GM12878 (cell line): ENCODE measurements around the gene UBR3. TPM values are rescaled to one million over a fixed set of nuclear protein-coding genes. Genes with fewer than 3 reads are reported as not detected.

ENCODE experiments used
- ATAC-seq: fragments of 200-7000 bp; cut with Tn5 transposase; 3 replicates; pipeline ENCODE4 v1.9.1; 2020; ENCODE audit warnings: mild to moderate bottlenecking, moderate library complexity
- BruUV-seq: library from RNA; stranded (reverse); fragments of 400-500 nt; replicated peaks from 2 replicates; lab custom pipeline; 2021; lab: Mats Ljungman, UMichigan
- CTCF ChIA-PET: fragments of 300-600 bp; sonication (Branson Sonifier 250); formaldehyde crosslinking; extraction: SDS; loops from one replicate; lab custom pipeline; 2021; ENCODE audit warnings: inconsistent platforms; lab: Yijun Ruan, JAX
- POLR2A ChIA-PET: fragments of 350-600 bp; formaldehyde crosslinking; extraction: SDS; loops from one replicate; lab custom pipeline; 2021; ENCODE audit warnings: inconsistent platforms; lab: Charles Lee
- RAD21 ChIA-PET: fragments of 300-600 bp; sonication (Branson Sonifier 250); formaldehyde crosslinking; loops from one replicate; lab custom pipeline; 2023; ENCODE audit warnings: antibody characterized with exemption; ENCODE audit not compliant: unreplicated experiment; lab: Charles Lee
- SMC1A ChIA-PET: fragments of 300-600 bp; sonication (Branson Sonifier 250); formaldehyde crosslinking; loops from one replicate; lab custom pipeline; 2023; ENCODE audit not compliant: unreplicated experiment, uncharacterized antibody; lab: Charles Lee
- DNase-seq: peaks from one replicate; pipeline ENCODE4 v3.0.0-alpha.2; 2011; ENCODE audit warnings: low read depth, low spot score
- FAIRE-seq: peaks from 3 replicates; lab custom pipeline; 2011; peaks lifted over from hg19 to GRCh38; lab: Jason Lieb, UNC
- H2AFZ ChIP-seq: 2 replicates; pipeline ENCODE4 v1.6.0; 2011; ENCODE audit warnings: low read depth, low read length, control low read depth; ENCODE audit not compliant: control insufficient read depth
- H3K27ac ChIP-seq: 2 replicates; pipeline ENCODE4 v1.5.1; 2011; ENCODE audit warnings: control low read depth; ENCODE audit not compliant: control insufficient read depth, insufficient read depth
- H3K27me3 ChIP-seq, 2 experiments: replicated peaks in 1 of 2; 2 replicates each; pipeline versions ENCODE4 v1.6.0 to v1.6.1; 2011; ENCODE audit warnings: low read length in 1 of 2; ENCODE audit not compliant: control insufficient read depth in 2 of 2, insufficient read depth in 2 of 2
- H3K36me3 ChIP-seq, 2 experiments: 2 replicates each; pipeline ENCODE4 v1.5.1; 2011; ENCODE audit warnings: low read length in 1 of 2; ENCODE audit not compliant: control insufficient read depth in 2 of 2, insufficient read depth in 2 of 2
- H3K4me1 ChIP-seq: 2 replicates; pipeline ENCODE4 v1.6.1; 2011; ENCODE audit warnings: mild to moderate bottlenecking, low read length, moderate library complexity, mixed read lengths; ENCODE audit not compliant: control insufficient read depth, insufficient read depth
- H3K4me2 ChIP-seq: 2 replicates; pipeline ENCODE4 v1.6.0; 2011; ENCODE audit warnings: control low read depth; ENCODE audit not compliant: control insufficient read depth, insufficient read depth
- H3K4me3 ChIP-seq: fragments of 200-600 bp; sonication (generic); 2 replicates; pipeline ENCODE4 v1.5.1; 2016
- H3K79me2 ChIP-seq: 2 replicates; pipeline ENCODE4 v1.6.0; 2011; ENCODE audit warnings: low read length; ENCODE audit not compliant: control insufficient read depth, insufficient read depth
- H3K9ac ChIP-seq: 2 replicates; pipeline ENCODE4 v1.8.0; 2011; ENCODE audit warnings: low read length, control low read depth, mixed read lengths; ENCODE audit not compliant: control insufficient read depth, insufficient read depth
- H3K9me3 ChIP-seq: replicated peaks from 3 replicates; pipeline ENCODE4 v1.5.1; 2011; ENCODE audit warnings: mild to moderate bottlenecking, low read length; ENCODE audit not compliant: control insufficient read depth, insufficient read depth
- H4K20me1 ChIP-seq: 2 replicates; pipeline ENCODE4 v1.6.0; 2011; ENCODE audit not compliant: control insufficient read depth, insufficient read depth
- BMI1 ChIP-seq: fragments of 450-650 bp; IDR thresholded peaks from 2 replicates; pipeline ENCODE4 v1.6.1; 2016; ENCODE audit warnings: mild to moderate bottlenecking, moderate library complexity, borderline replicate concordance
- CHD1 ChIP-seq: IDR thresholded peaks from 2 replicates; pipeline ENCODE4 v1.6.1; 2012; ENCODE audit warnings: low read depth, low read length, improper control_type of control experiment
- CUX1 ChIP-seq: IDR thresholded peaks from 2 replicates; pipeline ENCODE4 v1.6.1; 2012; ENCODE audit warnings: improper control_type of control experiment, low read depth, low read length; ENCODE audit not compliant: insufficient replicate concordance
- EED ChIP-seq: sonication (generic); IDR thresholded peaks from 2 replicates; pipeline ENCODE4 v1.6.1; 2016; ENCODE audit warnings: antibody characterized with exemption, low read depth
- HCFC1 ChIP-seq: fragments of 150-350 bp; IDR thresholded peaks from 2 replicates; pipeline ENCODE4 v1.6.1; 2014; ENCODE audit warnings: low read length
- IRF3 ChIP-seq: fragments of 450-650 bp; IDR thresholded peaks from 2 replicates; pipeline ENCODE4 v1.6.1; 2014; ENCODE audit warnings: mild to moderate bottlenecking
- NFYA ChIP-seq: IDR thresholded peaks from 2 replicates; pipeline ENCODE4 v1.6.1; 2011; ENCODE audit warnings: low read depth, mild to moderate bottlenecking, low read length, improper control_type of control experiment, borderline replicate concordance
- PAX5 ChIP-seq: IDR thresholded peaks from 2 replicates; pipeline ENCODE4 v1.6.1; 2011; ENCODE audit warnings: low read depth, low read length, borderline replicate concordance
- RAD21 ChIP-seq: IDR thresholded peaks from 2 replicates; pipeline ENCODE4 v1.6.1; 2011; ENCODE audit warnings: mild to moderate bottlenecking, low read depth, low read length, moderate library complexity; ENCODE audit not compliant: insufficient read depth
- SIX5 ChIP-seq: IDR thresholded peaks from 2 replicates; pipeline ENCODE4 v1.6.1; 2011; ENCODE audit warnings: mild to moderate bottlenecking, low read depth, low read length, moderate library complexity; ENCODE audit not compliant: severe bottlenecking
- SMAD5 ChIP-seq: IDR thresholded peaks from 2 replicates; pipeline ENCODE4 v1.6.1; 2016; ENCODE audit warnings: antibody characterized with exemption, low read depth
- SMARCA5 ChIP-seq: fragments of 450-650 bp; IDR thresholded peaks from 2 replicates; pipeline ENCODE4 v1.6.1; 2017; ENCODE audit warnings: mild to moderate bottlenecking
- SREBF1 ChIP-seq: IDR thresholded peaks from 2 replicates; pipeline ENCODE4 v1.6.1; 2012; ENCODE audit warnings: mild to moderate bottlenecking, low read length
- WRNIP1 ChIP-seq: IDR thresholded peaks from 2 replicates; pipeline ENCODE4 v1.6.1; 2011; ENCODE audit warnings: low read depth, low read length, improper control_type of control experiment, borderline replicate concordance
- WGBS: methylation state at CpG from one replicate; pipeline ENCODE4 v1.1.6; 2016; ENCODE audit warnings: low lambda C conversion rate; ENCODE audit not compliant: insufficient replicate concordance, insufficient coverage; ENCODE audit errors: missing lambda C conversion rate; 5-methylcytosine and 5-hydroxymethylcytosine counted together
- in situ Hi-C: fragments of 300-500 bp; cut with MboI; formaldehyde crosslinking; loops from 9 replicates; pipeline ENCODE4 v1.14.3; 2018; ENCODE audit warnings: mixed read lengths
- intact Hi-C: fragments of 100-400 bp; cut with micrococcal nuclease; formaldehyde crosslinking; loops from one replicate; pipeline ENCODE4 v1.14.2; 2022; ENCODE audit not compliant: unreplicated experiment
- polyA plus RNA-seq, 11 experiments: library from polyadenylated mRNA; depleted of rRNA in 4 of 11; unstranded in 6 of 11; stranded (reverse) in 5 of 11; fragments of >200 nt; fragmentation: Nextera tagmentation in 4 of 11; fragmentation: Illumina TruSeq in 1 of 11; extraction: Ambion mirVana in 4 of 11; extraction: Trizol in 1 of 11; gene quantifications; 1 replicate in 1 of 11; 2 replicates in 10 of 11; pipeline versions ENCODE4 v1.2.1 to v1.2.3, GENCODE V29; 2011 to 2016; ENCODE audit warnings: inconsistent platforms in 2 of 11, missing spikeins in 2 of 11, low read depth in 1 of 11
- total RNA-seq, 4 experiments: library from RNA; depleted of rRNA in 3 of 4; stranded (reverse); fragments of >200 nt in 3 of 4; fragmentation: Illumina TruSeq in 1 of 4; extraction: Trizol in 1 of 4; gene quantifications; 2 replicates each; pipeline versions ENCODE4 v1.2.1 to v1.2.3, GENCODE V29; 2013 to 2021
- TF ChIP-seq, protein P1 (sequence below), 3 experiments: IDR thresholded peaks in 2 of 3; conservative IDR thresholded peaks in 1 of 3; 2 replicates each; pipeline ENCODE4 v1.5.1; 2011; ENCODE audit warnings: low read depth in 3 of 3, low read length in 3 of 3, mild to moderate bottlenecking in 3 of 3, control low read depth in 2 of 3, moderate library complexity in 2 of 3, inconsistent platforms in 1 of 3, mixed read lengths in 1 of 3; ENCODE audit not compliant: control insufficient read depth in 2 of 3, insufficient read depth in 1 of 3; ENCODE audit errors: extremely low read depth in 1 of 3

Gene UBR3
- total and polyA plus RNA-seq, 10 of the 15 experiments (the other 5 are each of a cell fraction or from before 2014, with no cell fraction given) = 3.8 to 22.9 (median 11.2) TPM

DNA sequence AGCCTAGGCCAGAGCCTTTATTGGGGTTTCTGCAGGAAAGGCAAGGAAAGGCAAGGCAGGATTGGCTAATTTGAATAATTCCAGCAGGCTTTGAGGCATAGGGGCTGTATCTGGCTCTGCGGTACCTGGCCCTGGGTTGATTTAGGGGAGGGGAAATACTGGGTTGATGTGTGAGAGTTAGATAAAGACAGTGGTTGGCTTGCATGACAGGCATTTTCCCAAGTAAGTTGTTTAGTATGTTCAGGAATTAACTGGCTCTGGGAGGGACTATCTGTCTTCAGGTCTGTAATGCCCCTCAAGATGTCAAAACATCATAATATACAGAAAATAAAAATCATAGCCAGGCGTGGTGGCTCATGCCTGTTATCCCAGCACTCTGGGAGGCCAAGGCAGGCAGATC lies 98.7 kb downstream of the UBR3 start (continued):
- TF ChIP-seq IRF3 (no peak), CHD1 (no peak)
- TF ChIP-seq, all 136 proteins: peak for 0

GRCh38 chr2:169928463-169928864 lies 101.2 kb downstream of the UBR3 start:
- DNase-seq = no peak
- Histone ChIP-seq H3K79me2 (no peaks in the 10 kb centered on the region), H3K9ac (no peak overlapping the region), H3K27ac (no peak overlapping the region), H2AFZ (no peak overlapping the region), H4K20me1 (no peaks in the 10 kb centered on the region), H3K4me2 (no peak overlapping the region), H3K27me3 (no peaks in the 10 kb centered on the region), H3K9me3 (no peaks in the 10 kb centered on the region), H3K36me3 (0 out of 4 replicates have a peak, but pooled peaks cover 0 to 3% of the 10 kb centered on the region in 2 experiments), H3K4me3 (no peak overlapping the region), H3K4me1 (no peaks in the 10 kb centered on the region)
- BruUV-seq = no TSS peak
- POLR2A ChIA-PET = no interaction called here
- in situ Hi-C loops = no loop called here
- CTCF ChIA-PET = interaction anchor here (0.7 to 1.8 kb wide), 27 partner anchors 14 to 897 kb away, joined by 3 to 16 read pairs (median 4); partner anchors contain the start of genes METTL5 and UBR3
- SMC1A ChIA-PET = interaction anchor here (1.1 to 1.8 kb wide), 5 partner anchors 9 to 476 kb away, joined by 3 to 9 read pairs (median 6); partner anchors contain the start of genes METTL5 and UBR3
- WGBS = 0% methylated on average over 1 of the region's 1 CpG
- FAIRE-seq = peak; percentile 31
- intact Hi-C loops = loop anchor here (1.0 to 2.0 kb wide), 3 partner anchors 104 to 476 kb away; partner anchors contain the start of gene METTL5
- RAD21 ChIA-PET = interaction anchor here (0.7 to 1.9 kb wide), 8 partner anchors 34 to 476 kb away, joined by 3 to 8 read pairs (median 4); partner anchors contain the start of genes METTL5 and UBR3
- ATAC-seq = peak; percentile 39; the same call in 2 of the 3 replicates
- TF ChIP-seq HCFC1 = no peak
- TF ChIP-seq SREBF1 = no peak
- no peak for TF ChIP-seq SMAD5
- TF ChIP-seq WRNIP1 = no peak
- no peak for TF ChIP-seq CUX1
- no peak for TF ChIP-seq EED
- peak; percentile 66 for TF ChIP-seq RAD21
- TF ChIP-seq, protein P1, sequence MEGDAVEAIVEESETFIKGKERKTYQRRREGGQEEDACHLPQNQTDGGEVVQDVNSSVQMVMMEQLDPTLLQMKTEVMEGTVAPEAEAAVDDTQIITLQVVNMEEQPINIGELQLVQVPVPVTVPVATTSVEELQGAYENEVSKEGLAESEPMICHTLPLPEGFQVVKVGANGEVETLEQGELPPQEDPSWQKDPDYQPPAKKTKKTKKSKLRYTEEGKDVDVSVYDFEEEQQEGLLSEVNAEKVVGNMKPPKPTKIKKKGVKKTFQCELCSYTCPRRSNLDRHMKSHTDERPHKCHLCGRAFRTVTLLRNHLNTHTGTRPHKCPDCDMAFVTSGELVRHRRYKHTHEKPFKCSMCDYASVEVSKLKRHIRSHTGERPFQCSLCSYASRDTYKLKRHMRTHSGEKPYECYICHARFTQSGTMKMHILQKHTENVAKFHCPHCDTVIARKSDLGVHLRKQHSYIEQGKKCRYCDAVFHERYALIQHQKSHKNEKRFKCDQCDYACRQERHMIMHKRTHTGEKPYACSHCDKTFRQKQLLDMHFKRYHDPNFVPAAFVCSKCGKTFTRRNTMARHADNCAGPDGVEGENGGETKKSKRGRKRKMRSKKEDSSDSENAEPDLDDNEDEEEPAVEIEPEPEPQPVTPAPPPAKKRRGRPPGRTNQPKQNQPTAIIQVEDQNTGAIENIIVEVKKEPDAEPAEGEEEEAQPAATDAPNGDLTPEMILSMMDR (IDR thresholded peaks at IDR 0.05 in 2 of 3, conservative IDR thresholded peaks at IDR 0.05 in 1 of 3; ENCODE audit: control insufficient read depth in 2 of 3, extremely low read depth in 1 of 3, insufficient read depth in 1 of 3, low read depth in 3 of 3, low read length in 3 of 3) = peak; percentile 49 to 60 (median 54); a peak in 5 of 6 replicates
- TF ChIP-seq SMARCA5 = no peak
- TF ChIP-seq BMI1 = no peak
- TF ChIP-seq SIX5 = no peak
- TF ChIP-seq NFYA = no peak
- TF ChIP-seq PAX5 = no peak
